OCI-LY3 (cell line): Measurements from ENCODE around the gene REEP1.

Experiments used
- EZH2phosphoT487 ChIP-seq: fragments of 200-600 bp; shearing (Covaris generic); IDR thresholded peaks from 2 replicates; pipeline ENCODE4 v1.6.1; 2018; ENCODE audit warnings: antibody characterized with exemption, mixed run types, low read depth
- TF ChIP-seq, protein P1 (sequence below): fragments of 200-600, 300-600 bp; sonication (generic); IDR thresholded peaks from 2 replicates; pipeline ENCODE4 v1.5.1; 2014; ENCODE audit warnings: antibody characterized with exemption, low read length, low read depth

DNA sequence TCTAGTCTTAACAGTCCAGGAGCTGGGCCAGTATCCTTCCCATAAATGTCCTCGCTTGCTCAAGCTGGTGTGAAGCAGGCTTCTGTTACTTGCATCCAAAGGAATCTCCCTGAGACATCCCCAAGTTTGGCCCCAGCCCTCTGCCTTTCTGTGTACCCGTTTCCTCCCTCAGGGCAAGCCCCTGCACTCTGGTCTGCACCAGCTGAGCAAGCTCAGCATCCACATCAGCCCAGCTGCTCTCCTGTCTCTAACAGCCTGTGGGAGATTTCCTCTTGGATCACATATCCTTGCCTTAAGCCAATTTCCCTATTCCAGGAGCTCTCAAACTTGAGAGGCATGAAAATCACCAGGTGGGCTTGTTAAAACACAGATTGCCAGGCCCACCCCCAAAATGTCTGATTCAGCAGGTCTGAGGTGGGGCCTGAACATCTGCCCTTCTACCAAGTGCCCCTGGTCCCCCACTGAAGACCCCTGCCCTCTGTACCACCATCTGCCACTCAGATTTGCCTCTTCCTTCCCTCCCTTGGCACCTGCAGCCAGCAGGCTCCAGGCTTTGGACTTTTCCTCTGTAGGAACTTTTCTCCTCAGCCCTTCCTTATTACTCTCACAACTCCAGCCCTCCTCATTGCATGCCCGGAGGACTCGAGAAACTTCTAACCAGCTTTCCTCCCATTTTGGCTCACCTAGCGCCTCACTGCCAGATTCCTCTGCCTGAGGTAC lies 32.1 kb downstream of the REEP1 start:
- TF ChIP-seq, protein P1, sequence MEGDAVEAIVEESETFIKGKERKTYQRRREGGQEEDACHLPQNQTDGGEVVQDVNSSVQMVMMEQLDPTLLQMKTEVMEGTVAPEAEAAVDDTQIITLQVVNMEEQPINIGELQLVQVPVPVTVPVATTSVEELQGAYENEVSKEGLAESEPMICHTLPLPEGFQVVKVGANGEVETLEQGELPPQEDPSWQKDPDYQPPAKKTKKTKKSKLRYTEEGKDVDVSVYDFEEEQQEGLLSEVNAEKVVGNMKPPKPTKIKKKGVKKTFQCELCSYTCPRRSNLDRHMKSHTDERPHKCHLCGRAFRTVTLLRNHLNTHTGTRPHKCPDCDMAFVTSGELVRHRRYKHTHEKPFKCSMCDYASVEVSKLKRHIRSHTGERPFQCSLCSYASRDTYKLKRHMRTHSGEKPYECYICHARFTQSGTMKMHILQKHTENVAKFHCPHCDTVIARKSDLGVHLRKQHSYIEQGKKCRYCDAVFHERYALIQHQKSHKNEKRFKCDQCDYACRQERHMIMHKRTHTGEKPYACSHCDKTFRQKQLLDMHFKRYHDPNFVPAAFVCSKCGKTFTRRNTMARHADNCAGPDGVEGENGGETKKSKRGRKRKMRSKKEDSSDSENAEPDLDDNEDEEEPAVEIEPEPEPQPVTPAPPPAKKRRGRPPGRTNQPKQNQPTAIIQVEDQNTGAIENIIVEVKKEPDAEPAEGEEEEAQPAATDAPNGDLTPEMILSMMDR = no peak
- no peak for TF ChIP-seq EZH2phosphoT487
